Measurements from ENCODE around the gene JAML. TPM values are rescaled to one million over a fixed set of nuclear protein-coding genes. Genes with fewer than 3 reads are reported as not detected.

JAML gene, protein sequence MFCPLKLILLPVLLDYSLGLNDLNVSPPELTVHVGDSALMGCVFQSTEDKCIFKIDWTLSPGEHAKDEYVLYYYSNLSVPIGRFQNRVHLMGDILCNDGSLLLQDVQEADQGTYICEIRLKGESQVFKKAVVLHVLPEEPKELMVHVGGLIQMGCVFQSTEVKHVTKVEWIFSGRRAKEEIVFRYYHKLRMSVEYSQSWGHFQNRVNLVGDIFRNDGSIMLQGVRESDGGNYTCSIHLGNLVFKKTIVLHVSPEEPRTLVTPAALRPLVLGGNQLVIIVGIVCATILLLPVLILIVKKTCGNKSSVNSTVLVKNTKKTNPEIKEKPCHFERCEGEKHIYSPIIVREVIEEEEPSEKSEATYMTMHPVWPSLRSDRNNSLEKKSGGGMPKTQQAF
- polyA plus RNA-seq (2013, experiment 1 of 2; ENCODE audit: insufficient read length): not detected
- not detected for polyA plus RNA-seq (2013, experiment 2 of 2; ENCODE audit: insufficient read length)

DNA sequence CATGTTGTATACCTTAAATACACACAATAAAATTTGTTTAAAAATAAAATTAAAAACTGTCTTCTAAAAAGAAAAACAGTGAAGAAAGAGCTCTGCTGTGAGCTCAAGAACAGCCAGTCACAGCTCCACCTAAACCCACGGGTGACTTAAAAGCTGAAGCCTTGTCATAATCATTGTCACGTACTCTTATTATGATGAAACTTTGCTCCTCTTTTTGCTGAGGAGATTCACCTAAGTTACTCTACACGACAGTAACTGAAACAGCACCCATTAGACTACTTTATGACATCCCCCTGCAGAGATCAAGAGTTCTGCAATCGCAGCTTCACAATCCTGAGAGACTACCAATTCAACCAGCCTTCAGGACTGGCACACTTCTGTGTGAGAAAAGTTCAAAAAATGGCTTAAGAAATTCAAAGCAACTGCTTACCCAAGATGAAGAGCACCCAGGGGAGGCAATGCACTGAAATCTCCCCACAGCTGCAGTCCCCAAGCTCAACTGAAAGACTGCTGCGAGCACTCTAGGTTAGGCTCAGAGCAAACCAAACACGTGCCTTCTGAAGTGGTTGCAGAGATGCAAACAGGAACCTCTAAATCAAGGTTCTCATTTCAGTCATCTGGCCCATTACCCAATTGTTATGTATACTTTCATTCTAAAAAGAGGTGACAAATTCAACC is at the start of gene JAML:
Gene JAML, minus strand, starts transcription at position 501 of the 678 bp plus-strand sequence. CDS start 10,145 bp downstream, outside the sequence.
- no peak for DNase-seq

DNA sequence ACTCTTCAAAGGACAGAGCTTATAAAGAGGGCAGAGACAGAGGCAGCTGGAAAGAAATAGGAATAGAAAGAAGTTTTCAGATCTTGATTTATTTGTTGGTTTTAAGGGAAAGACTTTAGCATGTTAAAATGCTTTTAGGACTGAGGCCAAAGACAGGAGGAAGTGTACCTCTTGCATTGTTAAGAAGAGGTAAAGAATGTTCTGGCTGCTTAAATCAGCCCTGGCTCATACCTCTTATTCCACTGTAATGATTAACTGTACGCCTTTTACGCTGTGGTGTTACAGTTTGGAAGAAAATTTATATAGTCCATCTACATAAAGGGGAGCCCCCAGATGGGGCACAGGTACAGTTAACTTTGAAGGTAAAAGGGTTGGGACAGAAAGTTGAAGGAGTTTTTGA is 49.4 kb upstream of the JAML start:
- no peak for DNase-seq

DNA sequence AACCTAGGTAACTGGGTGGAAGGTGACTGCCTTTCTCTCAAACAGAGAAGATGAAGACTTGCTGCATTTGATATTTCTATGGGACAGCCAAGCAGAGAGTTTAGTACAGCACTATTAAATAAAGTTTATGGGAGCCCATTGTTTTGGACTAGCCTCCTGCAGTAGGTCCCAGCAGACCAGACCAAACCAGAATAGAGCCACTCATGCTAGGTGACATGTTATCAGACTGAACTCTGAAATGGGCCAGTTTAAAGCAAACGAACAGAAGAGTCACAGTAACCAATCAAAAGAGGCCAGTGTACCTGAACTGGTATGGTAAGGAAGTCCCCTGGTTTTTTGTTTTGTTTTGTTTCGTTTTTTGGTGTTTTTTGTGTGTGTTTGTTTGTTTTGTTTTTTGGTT is 47.2 kb upstream of the JAML start:
- no peak for DNase-seq

DNA sequence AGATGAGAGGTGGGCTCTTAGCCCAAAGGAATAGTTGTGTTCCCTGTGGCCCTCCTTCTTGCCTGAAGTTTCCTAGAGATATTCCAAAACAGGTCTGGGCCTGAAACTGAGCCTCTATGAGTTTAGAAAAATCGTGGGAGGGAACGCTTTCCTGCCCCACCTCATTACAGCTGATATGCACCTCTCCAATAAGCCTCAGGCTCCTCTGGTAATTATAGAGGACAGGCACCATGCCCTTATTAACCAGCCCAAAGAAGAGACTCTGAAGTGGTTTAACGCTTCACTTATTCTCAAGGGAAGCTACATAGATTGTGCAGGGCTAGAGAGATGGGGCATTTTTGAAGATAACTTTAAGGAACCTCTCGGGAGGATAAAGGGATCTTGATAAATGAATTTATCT is 42.7 kb upstream of the JAML start:
- no peak for DNase-seq

DNA sequence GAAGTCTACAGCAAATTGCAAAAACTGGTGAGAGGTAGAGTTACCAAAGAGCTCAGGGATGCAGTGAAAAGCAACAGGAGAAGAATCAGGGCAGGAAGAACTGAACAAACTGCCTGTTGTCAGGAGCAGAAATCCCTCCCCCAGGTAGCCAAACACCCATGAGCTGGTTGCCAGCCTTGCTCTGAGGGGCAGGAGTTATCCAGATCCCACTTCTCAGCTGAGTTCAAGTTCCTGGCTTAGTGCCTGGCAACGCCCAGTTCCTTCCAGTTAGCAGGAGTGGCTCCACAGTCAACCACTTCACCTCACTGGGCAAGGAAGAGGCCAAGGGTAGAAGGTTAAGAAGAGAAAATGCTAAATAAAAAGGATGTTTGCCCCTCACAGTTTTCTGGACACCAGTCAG is 41.1 kb upstream of the JAML start:
- DNase-seq: no peak

DNA sequence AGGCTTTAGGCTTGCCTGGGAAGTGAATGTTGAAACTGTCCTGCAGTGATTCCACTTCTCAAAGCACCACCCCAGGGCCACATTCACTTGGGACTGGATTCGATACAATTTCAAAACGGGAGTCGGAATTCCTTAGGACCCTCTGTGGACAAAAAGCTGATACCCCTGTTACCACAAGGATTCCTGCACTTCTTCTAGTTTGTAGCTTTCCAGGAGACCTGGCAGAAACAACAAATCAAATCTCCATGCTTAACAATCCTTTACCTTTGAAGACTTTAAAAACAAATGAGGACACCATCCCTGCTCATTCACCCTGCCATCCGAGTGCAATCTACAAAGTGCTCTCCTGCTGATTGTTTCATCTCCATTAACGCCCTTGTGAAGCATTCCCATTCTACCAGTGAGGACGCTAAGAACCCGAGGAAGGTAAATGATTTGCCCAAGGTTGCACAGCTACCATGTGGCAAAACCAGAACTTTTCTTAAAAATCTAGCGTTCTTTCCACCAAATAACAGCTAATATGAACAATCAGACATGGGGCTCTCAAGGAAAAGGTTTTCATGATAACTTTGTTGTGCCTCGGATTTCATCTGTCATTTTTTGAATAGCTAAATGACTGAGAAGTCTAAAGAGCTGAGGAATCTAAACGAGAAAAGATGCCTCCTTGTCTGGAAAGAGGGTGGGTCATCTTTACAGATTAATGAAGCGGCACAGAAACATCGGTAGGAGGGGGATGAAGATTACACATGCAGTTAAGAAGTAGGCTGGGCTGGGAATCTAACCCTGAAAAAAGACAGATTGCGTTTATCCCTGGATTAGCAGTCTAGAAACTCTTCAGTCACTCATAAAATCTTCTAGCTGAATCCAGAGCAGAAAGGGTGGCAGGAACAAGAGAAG is 40.0 kb upstream of the JAML start:
- DNase-seq: no peak

DNA sequence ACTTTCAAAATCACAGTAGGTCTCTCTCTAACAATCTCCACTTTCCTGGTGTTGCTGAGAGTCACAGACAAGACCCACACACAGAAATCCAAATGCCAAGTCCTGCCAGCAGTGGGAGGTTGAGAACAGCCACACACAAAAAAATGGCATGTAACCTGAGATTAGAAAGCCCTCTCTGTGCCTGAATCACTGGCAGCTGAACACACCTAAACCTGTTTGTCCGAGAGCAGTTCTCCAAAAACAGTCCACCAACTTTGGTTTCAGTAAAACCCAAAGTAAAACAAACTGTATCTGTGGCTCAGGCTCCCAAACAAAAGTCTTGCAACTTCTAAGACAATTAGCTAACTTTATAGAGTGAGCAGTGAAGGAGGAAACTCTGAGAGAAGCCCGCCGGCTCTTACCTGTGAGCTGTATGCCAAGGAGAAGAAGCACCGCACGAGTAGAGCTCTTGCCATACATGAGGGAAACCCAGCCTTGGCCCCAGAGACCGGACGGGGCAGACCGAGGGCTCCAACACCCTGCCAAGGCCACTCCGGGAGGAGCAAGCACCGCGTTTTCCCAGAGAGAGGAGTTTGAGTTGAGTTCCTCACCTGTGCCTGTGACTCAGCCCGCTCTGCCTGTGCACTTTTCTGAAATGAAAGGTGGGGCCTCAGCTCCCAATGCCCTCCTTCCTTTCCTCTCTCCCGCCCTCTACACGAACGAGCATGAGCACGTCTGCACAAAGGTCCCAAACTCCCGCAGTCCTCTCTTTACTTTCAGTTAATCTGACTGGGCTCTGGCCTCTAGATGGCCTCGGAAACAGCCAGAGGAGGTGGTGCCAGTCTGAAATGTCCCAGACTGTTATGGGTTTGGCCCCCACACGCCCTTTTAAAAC is 39.1 kb upstream of the JAML start, which contains the start of gene MPZL2:
Gene MPZL2, minus strand, starts transcription at position 603 of the 874 bp plus-strand sequence. Its CDS starts 144 bp downstream, at position 459.
- DNase-seq: no peak

DNA sequence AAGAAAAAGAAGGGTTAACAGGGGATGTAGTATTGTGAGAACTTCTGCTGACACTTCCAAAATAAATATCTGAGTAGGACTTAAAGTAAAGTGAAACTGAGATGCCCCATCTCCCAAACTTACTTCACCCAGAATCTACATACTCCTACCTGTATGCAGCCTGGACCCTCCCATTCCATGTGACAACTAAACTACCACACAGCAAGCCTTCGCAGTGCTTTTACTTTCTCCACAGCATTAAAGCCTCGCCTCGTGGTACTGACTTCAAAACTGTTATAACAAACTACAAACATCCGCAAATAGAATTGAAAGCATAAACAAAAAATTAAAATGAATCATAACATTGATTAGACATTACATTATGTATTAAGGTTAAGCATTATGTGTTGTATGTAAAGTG is 38.3 kb upstream of the JAML start:
- DNase-seq: no peak

DNA sequence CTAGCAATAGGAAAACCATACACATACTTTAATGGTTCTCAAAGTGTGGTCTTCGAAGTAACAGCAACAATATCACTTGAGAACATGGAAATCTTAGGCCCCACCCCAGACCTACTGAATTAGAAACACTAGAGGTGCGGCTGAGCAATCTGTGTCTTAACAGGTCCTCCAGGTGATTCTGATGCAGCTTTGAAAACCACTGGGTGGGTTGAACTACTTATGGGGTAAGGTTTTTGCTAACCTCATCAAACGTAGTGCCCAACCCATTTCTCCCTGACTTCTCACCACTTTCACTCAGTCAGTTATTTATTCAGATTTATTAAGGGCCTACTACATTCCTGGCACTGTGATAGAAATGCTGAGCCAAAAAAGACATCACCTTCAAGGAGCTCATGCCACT is 35.5 kb upstream of the JAML start:
- no peak for DNase-seq

DNA sequence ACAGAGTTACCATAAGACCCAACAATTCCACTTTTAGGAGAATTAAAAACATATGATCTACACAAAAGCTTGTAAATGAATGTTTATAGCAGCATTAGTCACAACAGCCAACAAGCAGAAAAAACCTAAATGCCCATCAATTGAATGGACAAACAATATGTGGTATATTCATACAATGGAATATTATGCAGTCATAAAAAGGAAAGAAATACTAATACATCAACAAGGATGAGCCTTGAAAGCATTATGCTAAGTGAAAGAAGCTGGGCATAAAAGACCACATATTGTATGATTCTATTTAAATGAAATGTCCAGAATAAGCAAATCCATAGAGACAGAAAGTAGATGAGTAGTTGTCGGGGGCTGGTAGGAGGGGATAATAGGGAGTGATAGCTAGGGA is 34.3 kb upstream of the JAML start:
- no peak for DNase-seq

DNA sequence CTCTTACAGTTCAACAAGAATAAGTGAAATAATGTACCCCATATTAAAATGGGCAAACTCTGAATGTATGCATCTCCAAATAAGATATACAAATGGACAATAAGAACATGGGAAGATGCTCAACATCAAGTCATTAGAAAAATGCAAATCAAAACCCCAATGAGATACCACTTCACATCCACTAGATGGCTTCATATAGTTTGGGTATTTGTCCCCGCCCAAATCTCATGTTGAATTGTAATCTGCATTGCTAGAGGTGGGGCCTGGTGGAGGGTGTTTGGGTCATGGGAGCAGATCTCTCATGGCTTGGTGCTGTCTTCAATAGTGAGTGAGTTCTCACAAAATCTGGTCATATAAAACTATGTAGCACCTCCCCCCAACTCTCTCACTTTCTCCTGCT is 33.6 kb upstream of the JAML start:
- peak; percentile 10 for DNase-seq

DNA sequence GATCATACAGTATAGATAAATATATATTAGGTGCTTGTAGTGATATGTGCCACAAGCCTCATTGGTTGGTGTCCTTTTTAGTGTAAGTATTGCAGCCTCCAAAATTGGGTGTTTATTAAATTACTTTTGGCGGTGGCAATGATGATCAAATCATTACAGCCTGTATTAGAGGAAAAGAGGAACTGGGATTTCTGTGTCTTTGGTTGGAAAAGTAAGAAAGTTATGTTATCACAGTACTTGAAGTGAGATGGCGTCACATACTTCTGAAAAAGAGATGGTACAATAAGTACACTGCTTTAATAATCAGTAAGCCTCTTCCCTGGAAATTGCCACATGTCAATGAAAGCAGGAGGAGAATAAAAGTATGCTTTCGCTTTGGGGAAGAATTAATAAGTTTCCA is 27.9 kb upstream of the JAML start:
- DNase-seq: no peak

DNA sequence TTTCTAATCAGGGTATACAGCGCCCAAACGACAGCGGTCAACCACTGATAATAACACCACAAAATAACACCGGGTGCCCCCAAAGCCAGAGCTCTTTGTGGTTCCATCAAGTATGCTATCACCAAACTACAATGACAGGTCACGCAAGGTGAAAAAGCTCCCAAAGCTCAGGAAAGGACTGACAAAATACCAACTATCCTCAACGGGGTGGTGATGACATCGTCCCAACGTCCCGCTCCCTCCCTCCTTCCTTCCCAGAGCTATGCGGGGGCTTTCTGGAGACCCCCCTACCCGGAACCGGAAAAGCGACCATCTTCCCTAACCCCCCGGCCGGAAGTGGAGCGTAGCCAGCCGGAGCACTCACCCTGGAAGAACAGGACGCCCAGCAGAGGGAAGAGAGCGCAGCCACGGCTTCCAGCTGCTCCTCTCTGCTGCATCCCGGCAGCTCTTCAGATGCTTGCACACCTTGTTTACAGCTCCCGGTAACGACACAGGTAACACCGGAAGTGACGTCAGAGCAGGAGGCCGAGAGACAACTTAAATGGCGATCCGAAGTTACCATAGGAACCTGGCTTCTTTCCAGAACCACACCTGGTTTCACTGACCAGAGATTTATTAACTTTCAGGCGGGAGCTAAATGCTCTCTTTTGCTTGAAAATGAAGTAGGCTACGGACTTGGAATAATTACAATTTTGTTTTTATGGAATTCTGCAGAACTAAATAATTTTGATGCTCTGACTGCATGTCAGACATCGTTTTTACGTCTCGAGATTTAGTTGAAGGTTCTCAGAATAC is 27.2 kb upstream of the JAML start, which contains the start of gene MPZL3:
Gene MPZL3, minus strand, starts transcription at position 508 of the 795 bp plus-strand sequence. Its CDS starts 71 bp downstream, at position 437.
- DNase-seq: peak; percentile 65

DNA sequence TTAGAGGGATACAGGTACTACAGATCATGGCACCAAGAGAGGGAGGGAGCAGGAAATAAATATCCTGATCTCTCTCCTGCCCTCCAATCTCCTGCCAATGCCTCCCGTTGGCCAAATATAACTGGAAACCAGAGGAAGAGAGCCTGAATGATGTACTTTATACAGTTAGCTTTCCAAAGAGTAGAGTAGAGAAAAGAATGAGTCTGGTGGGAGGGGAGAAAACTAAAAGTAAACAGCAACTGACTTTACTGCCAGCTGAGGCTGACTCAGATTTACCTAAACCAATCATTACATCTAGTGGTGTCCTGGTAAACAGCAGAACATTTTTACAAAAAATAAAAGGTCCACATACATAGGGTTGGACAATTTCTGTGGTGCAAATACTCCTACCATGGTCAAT is 22.2 kb upstream of the JAML start:
- DNase-seq: no peak

DNA sequence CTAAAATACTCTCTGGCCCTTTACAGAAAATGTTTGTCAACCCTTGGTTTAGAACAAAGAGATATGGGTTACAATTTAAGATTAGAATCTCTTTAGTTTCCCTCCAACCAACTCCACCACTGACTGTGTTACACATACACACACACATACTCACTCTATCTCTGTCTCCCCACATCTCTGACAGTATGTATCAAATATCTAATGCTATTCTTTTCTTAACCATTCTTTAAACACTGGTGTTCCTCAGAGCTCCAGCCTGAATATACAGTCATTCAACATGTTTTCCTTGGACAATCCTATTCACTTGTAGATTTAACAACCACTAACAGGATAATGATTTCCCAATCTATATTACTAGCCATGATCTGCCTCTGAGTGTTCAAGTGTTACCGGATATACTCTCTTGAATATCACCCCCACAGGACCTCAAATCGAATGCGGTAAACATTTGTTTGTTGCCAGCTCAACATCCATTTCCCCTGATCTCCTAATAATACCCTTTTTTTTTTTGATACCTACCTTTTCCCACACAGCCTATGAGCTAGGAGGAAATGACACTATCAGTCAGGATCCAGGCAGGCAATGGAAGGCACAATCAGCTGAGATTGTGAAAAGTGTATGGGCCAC is 21.2 kb upstream of the JAML start:
- DNase-seq: no peak

DNA sequence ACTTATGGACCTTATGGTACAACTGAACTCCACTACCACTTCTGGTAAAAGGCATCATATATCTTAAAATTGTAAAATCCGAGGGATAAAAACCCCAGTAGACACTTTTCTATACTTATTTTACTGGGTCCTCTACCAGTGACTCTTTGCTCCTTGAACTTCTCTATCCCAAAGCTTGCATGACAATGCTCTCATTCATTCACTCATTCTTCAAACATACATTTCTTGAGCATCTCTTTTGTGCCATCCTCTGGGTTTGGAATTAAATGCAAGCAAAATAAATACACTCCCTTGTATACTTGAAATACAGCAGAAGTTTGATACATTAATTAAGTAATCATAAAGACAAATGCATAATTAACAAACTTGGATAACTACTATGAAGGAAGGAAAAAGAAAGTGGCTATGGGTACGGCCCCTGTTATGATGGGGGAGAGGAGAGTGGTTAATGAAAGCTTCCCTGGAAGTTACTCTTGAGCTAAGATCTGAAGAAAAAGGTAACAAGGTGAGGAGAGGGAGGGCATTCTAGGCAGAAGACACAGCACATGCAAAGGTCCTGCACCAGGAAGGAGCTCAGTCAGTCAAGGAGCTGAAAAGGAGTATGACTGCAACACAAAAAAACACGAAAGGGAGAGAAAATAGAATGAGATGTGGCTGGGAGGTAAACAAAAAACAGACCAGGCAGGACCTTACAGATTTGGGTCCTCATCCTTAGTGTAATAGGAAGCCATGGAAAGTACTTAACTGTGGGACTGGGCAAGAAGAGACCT is 19.4 kb upstream of the JAML start:
- no peak for DNase-seq

DNA sequence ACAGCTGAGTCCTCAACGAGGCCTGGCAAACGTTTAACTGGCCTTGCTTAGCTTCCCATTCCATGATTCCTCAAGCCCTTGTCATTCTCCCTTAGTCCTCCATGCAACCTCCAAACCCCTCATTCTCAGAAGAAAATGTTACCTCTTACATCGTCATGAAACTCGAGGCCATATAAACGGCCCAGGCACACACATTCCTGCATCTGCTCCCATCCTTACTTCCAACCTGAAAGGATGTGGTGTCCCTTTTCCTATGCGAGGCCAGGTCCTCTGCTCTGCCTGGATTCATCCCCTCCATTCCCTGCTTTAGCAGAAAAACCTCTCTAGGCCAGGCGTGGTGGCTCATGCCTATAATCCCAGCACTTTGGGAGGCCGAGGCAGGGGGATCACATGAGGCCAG is 18.4 kb upstream of the JAML start:
- DNase-seq: no peak

DNA sequence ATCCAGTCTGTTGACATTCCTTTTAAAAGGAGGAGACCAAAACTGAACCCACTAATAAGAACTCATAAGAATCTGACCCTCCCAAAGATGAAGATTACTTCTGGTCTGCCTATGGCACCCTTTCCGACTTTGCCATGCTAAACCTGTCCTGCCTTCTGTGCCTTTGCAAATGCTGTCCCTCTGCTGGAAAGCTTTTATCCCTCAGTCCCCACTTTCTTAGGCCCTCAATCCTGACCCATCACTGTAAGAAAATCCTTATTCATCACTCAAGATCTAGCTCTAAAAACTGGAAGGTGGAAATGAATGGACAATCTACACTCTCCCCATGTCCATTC is 16.9 kb upstream of the JAML start:
- DNase-seq: no peak

DNA sequence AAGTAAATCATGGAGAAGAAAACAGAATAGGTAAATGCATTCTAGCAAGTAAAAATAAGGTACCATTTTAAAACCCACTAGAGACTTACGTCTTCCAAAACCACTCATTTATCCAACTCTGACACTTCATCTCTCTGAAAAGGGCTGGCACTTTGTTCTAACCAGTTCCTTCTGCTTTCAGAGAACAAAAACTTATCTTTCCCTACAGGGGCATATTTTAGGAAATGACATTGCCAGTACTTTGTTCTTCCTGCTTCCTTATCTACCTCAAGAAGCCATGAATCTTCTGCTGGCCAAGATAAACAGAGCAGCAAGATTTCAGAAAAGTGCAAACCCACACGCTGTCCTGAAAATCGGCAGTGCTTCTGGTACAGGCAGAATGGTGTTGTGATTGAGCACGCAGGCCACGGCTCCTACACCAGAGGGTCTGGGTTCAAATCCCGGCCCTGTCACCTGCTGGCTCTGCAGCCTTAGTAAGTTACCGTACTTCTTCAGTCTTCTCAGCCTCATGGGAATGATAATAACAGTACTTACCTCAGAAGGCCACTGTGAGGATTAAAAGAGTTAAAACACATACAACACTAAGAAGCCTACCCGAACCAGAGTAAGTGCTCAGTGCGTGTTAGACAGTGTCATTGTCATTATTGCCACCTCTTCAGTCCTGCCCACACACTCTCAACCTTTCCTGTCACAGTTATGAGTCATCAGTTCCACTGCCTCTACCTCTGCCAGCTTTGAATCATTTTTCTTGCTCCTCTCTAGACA is 16.4 kb upstream of the JAML start:
- peak; percentile 3 for DNase-seq

Measured in fibroblast of skin of back (primary cell).